Loucy (cell line): Measurements from ENCODE around the gene ALK.

Experiments
- H2AFZ ChIP-seq: fragments of 200-600 bp; sonication (generic); 2 replicates; pipeline ENCODE4 v1.6.0; 2016; ENCODE audit warnings: antibody characterized with exemption, mild to moderate bottlenecking, low read length, moderate library complexity
- H3F3A ChIP-seq: fragments of 200-600 bp; 2 replicates; pipeline ENCODE4 v1.6.0; 2016; ENCODE audit warnings: antibody characterized with exemption, low read depth, mild to moderate bottlenecking
- H3K27me3 ChIP-seq: fragments of 200-600 bp; sonication (generic); 2 replicates; pipeline ENCODE4 v1.6.1; 2014; ENCODE audit warnings: low read length, mild to moderate bottlenecking; ENCODE audit not compliant: insufficient read depth, poor library complexity, severe bottlenecking
- H3K36me3 ChIP-seq: fragments of 200-600 bp; sonication (generic); 2 replicates; pipeline ENCODE4 v1.6.1; 2016; ENCODE audit warnings: low read length; ENCODE audit not compliant: insufficient read depth
- H3K4me1 ChIP-seq: fragments of 200-600 bp; sonication (generic); 2 replicates; pipeline ENCODE4 v1.5.1; 2014; ENCODE audit warnings: low read length, mild to moderate bottlenecking; ENCODE audit not compliant: insufficient read depth, poor library complexity, severe bottlenecking
- H3K4me2 ChIP-seq: fragments of 200-600 bp; sonication (generic); 2 replicates; pipeline ENCODE4 v1.6.0; 2014; ENCODE audit warnings: antibody characterized with exemption, low read length, low read depth, mild to moderate bottlenecking; ENCODE audit not compliant: poor library complexity, severe bottlenecking
- H3K4me3 ChIP-seq: fragments of 200-600 bp; sonication (generic); 2 replicates; pipeline ENCODE4 v1.5.1; 2014; ENCODE audit warnings: low read length, mild to moderate bottlenecking, mixed read lengths; ENCODE audit not compliant: poor library complexity, severe bottlenecking
- H3K79me2 ChIP-seq: fragments of 200-600 bp; sonication (generic); 2 replicates; pipeline ENCODE4 v1.6.1; 2014; ENCODE audit warnings: low read length; ENCODE audit not compliant: insufficient read depth
- H3K9ac ChIP-seq: fragments of 200-600 bp; sonication (generic); 2 replicates; pipeline ENCODE4 v1.6.0; 2014; ENCODE audit warnings: mild to moderate bottlenecking, low read depth, low read length, moderate library complexity; ENCODE audit not compliant: poor library complexity, severe bottlenecking
- H3K9me2 ChIP-seq: fragments of 200-600 bp; sonication (generic); replicated peaks from 2 replicates; pipeline ENCODE4 v1.6.1; 2016; ENCODE audit warnings: low read depth, low read length, mixed read lengths
- H3K9me3 ChIP-seq: fragments of 200-600 bp; sonication (generic); 2 replicates; pipeline ENCODE4 v1.6.1; 2014; ENCODE audit warnings: mild to moderate bottlenecking, antibody characterized with exemption, low read length, low read depth; ENCODE audit not compliant: insufficient read depth
- H4K20me1 ChIP-seq: fragments of 200-600 bp; sonication (generic); 2 replicates; pipeline ENCODE4 v1.6.0; 2014; ENCODE audit warnings: antibody characterized with exemption, low read length, mild to moderate bottlenecking; ENCODE audit not compliant: insufficient read depth, poor library complexity, severe bottlenecking
- CTCF ChIP-seq: fragments of 200-600 bp; sonication (generic); conservative IDR thresholded peaks from 2 replicates; pipeline ENCODE4 v1.5.1; 2014; ENCODE audit warnings: mild to moderate bottlenecking, antibody characterized with exemption, low read length
- EZH2phosphoT487 ChIP-seq: fragments of 200-600 bp; IDR thresholded peaks from 2 replicates; pipeline ENCODE4 v1.6.1; 2018; ENCODE audit warnings: antibody characterized with exemption, mild to moderate bottlenecking, moderate library complexity, borderline replicate concordance

The ALK gene

DNA sequence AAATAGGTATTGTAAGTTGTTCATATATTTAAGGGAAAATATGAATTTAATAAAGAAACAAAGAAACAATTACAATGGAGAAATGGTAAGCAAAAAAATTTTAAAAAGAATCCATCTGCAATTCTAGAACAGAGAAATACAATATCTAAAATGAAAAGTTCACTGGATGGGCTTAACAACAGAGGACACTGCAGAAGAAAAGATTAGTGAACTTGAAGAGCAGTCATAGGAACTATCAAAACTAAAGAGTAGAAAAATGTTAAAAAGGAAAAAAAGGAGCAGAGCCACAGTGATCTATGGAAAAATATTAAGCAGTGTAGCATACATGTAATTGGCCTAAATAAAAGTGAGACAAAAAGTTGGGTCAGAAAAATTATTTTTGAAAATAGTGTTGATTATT lies 83.5 kb downstream of the ALK start:
- no peaks in the 10 kb centered on the region for H3K36me3 ChIP-seq
- H3K4me3 ChIP-seq, result no peak overlapping the region
- no peak overlapping the region for H3K4me2 ChIP-seq
- no peak overlapping the region for H2AFZ ChIP-seq
- no peaks in the 10 kb centered on the region for H3K79me2 ChIP-seq
- H3K9me2 ChIP-seq, result no peaks in the 10 kb centered on the region
- H3K27me3 ChIP-seq, result no peaks in the 10 kb centered on the region
- peaks cover 11% of the 10 kb centered on the region; the same call in 1 of the 2 replicates for H3K9me3 ChIP-seq
- no peak overlapping the region for H3K9ac ChIP-seq
- H4K20me1 ChIP-seq, result no peaks in the 10 kb centered on the region
- H3K4me1 ChIP-seq, result peaks cover 9% of the 10 kb centered on the region
- no peaks in the 10 kb centered on the region for H3F3A ChIP-seq
- TF ChIP-seq EZH2phosphoT487, result no peak
- TF ChIP-seq CTCF, result no peak

DNA sequence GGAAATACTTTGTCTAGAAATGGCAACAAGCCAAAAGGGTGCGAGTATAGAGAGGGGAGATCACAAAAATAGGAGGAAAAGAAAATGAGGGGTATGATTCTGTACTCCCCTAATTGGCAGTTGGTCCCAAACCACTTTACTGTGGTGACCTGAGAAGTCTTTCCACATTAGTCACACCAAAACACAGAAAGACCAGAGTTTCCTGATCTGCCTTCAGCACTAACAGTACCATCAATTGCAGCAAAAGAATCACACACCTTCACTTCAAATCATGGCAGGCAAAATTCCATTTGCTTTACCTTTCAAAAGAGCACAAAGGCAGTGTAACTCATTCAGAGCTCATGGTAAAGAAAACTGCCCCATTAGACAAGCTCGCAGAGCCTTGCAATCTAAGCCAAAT lies 86.8 kb downstream of the ALK start:
- Histone ChIP-seq H3K36me3 (no peaks in the 10 kb centered on the region), H3K9me3 (peaks cover 11% of the 10 kb centered on the region; the same call in 1 of the 2 replicates), H2AFZ (no peak overlapping the region), H3K4me2 (peak overlapping the region; percentile 1), H3K4me1 (peaks cover 9% of the 10 kb centered on the region), H4K20me1 (no peaks in the 10 kb centered on the region), H3K27me3 (no peaks in the 10 kb centered on the region), H3F3A (no peaks in the 10 kb centered on the region), H3K4me3 (no peak overlapping the region), H3K9ac (no peak overlapping the region), H3K9me2 (no peaks in the 10 kb centered on the region), H3K79me2 (no peaks in the 10 kb centered on the region)
- no peak for TF ChIP-seq EZH2phosphoT487
- TF ChIP-seq CTCF, result no peak

GRCh38 chr2:29834036-29834540 lies 87.3 kb downstream of the ALK start:
- no peaks in the 10 kb centered on the region for H3F3A ChIP-seq
- H3K36me3 ChIP-seq, result no peaks in the 10 kb centered on the region
- H3K9me3 ChIP-seq, result peaks cover 11% of the 10 kb centered on the region; the same call in 1 of the 2 replicates
- H3K4me2 ChIP-seq, result peak overlapping the region; percentile 1
- no peaks in the 10 kb centered on the region for H4K20me1 ChIP-seq
- no peak for TF ChIP-seq CTCF
- TF ChIP-seq EZH2phosphoT487, result no peak
- peaks cover 9% of the 10 kb centered on the region for H3K4me1 ChIP-seq
- no peak overlapping the region for H3K9ac ChIP-seq
- H3K4me3 ChIP-seq, result no peak overlapping the region
- H2AFZ ChIP-seq, result no peak overlapping the region
- H3K9me2 ChIP-seq, result no peaks in the 10 kb centered on the region
- H3K79me2 ChIP-seq, result no peaks in the 10 kb centered on the region
- no peaks in the 10 kb centered on the region for H3K27me3 ChIP-seq
